Measurements from ENCODE around the gene PRXL2A.
"Not testable (repeated sequence)": the region's sequence is repeated elsewhere in the genome, so short reads cannot be mapped to it uniquely, and the experiment has no call there.

Gene PRXL2A

GRCh38 chr10:80408242-80409101, at the start of gene PRXL2A:
Gene PRXL2A (plus strand): TSS chr10:80408551. CDS start chr10:80420468, 11,917 bp downstream.
- peak; percentile 7 for DNase-seq (ENCODE audit: low read depth)

- not testable (repeated sequence) for DNase-seq (ENCODE audit: low read depth)
Observed at GRCh38 chr10:80358925-80359324, 49.4 kb upstream of the PRXL2A start.

- no peak for DNase-seq (ENCODE audit: low read depth)
Observed at GRCh38 chr10:80359644-80360043, 48.7 kb upstream of the PRXL2A start.

GRCh38 chr10:80365510-80365909, 42.8 kb upstream of the PRXL2A start:
- DNase-seq (ENCODE audit: low read depth) = no peak

GRCh38 chr10:80371467-80371866, 36.9 kb upstream of the PRXL2A start:
- DNase-seq (ENCODE audit: low read depth) = no peak

GRCh38 chr10:80372675-80373074, 35.7 kb upstream of the PRXL2A start:
- DNase-seq (ENCODE audit: low read depth) = no peak

GRCh38 chr10:80373502-80373901, 34.8 kb upstream of the PRXL2A start:
- no peak for DNase-seq (ENCODE audit: low read depth)

GRCh38 chr10:80379701-80380100, 28.6 kb upstream of the PRXL2A start:
- no peak for DNase-seq (ENCODE audit: low read depth)

GRCh38 chr10:80380185-80380584, 28.2 kb upstream of the PRXL2A start:
- no peak for DNase-seq (ENCODE audit: low read depth)

- peak; percentile 52 for DNase-seq (ENCODE audit: low read depth)
Observed at GRCh38 chr10:80382989-80383388, 25.4 kb upstream of the PRXL2A start.

GRCh38 chr10:80390740-80391139, 17.6 kb upstream of the PRXL2A start:
- DNase-seq (ENCODE audit: low read depth) = no peak

GRCh38 chr10:80392250-80392649, 16.1 kb upstream of the PRXL2A start:
- no peak for DNase-seq (ENCODE audit: low read depth)

- DNase-seq (ENCODE audit: low read depth) = no peak
Observed at GRCh38 chr10:80394358-80394916, 13.9 kb upstream of the PRXL2A start.

GRCh38 chr10:80397014-80397413, 11.3 kb upstream of the PRXL2A start:
- DNase-seq (ENCODE audit: low read depth) = no peak

- no peak for DNase-seq (ENCODE audit: low read depth)
Observed at GRCh38 chr10:80400136-80400804, 8.1 kb upstream of the PRXL2A start.

GRCh38 chr10:80405035-80405434, 3.3 kb upstream of the PRXL2A start:
- DNase-seq (ENCODE audit: low read depth) = no peak

GRCh38 chr10:80405626-80406025, 2.7 kb upstream of the PRXL2A start:
- no peak for DNase-seq (ENCODE audit: low read depth)

GRCh38 chr10:80406204-80406603, 2.1 kb upstream of the PRXL2A start:
- DNase-seq (ENCODE audit: low read depth) = no peak

GRCh38 chr10:80407812-80408241, 524 bp upstream of the PRXL2A start:
- DNase-seq (ENCODE audit: low read depth) = no peak

- no peak for DNase-seq (ENCODE audit: low read depth)
Observed at GRCh38 chr10:80409121-80409520, 770 bp downstream of the PRXL2A start.

- DNase-seq (ENCODE audit: low read depth) = no peak
Observed at GRCh38 chr10:80410122-80410521, 1.8 kb downstream of the PRXL2A start.

GRCh38 chr10:80410578-80411145, 2.3 kb downstream of the PRXL2A start:
- no peak for DNase-seq (ENCODE audit: low read depth)

GRCh38 chr10:80411267-80411668, 2.9 kb downstream of the PRXL2A start:
- DNase-seq (ENCODE audit: low read depth) = peak; percentile 16

All from ELR (cell line).